Right lobe of liver (tissue), 6 donors: ENCODE measurements around the gene CELSR1. TPM values are rescaled to one million over a fixed set of nuclear protein-coding genes. Genes with fewer than 3 reads are reported as not detected.

Experiments
- ATAC-seq, 4 donors: fragments of 200-7000 bp; cut with Tn5 transposase; one replicate each; pipeline ENCODE4 v1.9.1; 2020; ENCODE audit warnings: mild to moderate bottlenecking in 4 of 4, moderate library complexity in 4 of 4
- DNase-seq, 3 donors: peaks; one replicate each; pipeline ENCODE4 v3.0.0-alpha.2; 2020
- H3K27ac ChIP-seq, 3 donors: fragments of 200-600 bp; one replicate each; pipeline ENCODE4 v1.8.0; 2022
- H3K27me3 ChIP-seq, 2 donors: fragments of 200-600 bp; one replicate each; pipeline ENCODE4 v1.8.0; 2022
- H3K36me3 ChIP-seq, 4 donors: fragments of 200-600 bp; sonication (generic) in 1 of 4; one replicate each; pipeline versions ENCODE4 v1.5.1 to v1.8.0; 2017 to 2022; ENCODE audit warnings: control low read depth in 1 of 4
- H3K4me1 ChIP-seq, 4 donors: fragments of 200-600 bp; sonication (generic) in 1 of 4; one replicate each; pipeline versions ENCODE4 v1.5.1 to v1.8.0; 2017 to 2022; ENCODE audit warnings: control low read depth in 1 of 4
- H3K4me3 ChIP-seq, 3 donors: fragments of 200-600 bp; one replicate each; pipeline ENCODE4 v1.8.0; 2022
- H3K9me3 ChIP-seq, 4 donors: fragments of 200-600 bp; sonication (generic) in 1 of 4; one replicate each; pipeline versions ENCODE4 v1.5.1 to v1.8.0; 2017 to 2022; ENCODE audit warnings: control low read depth in 1 of 4
- POLR2A ChIP-seq: fragments of 450-650 bp; IDR thresholded peaks from one replicate; pipeline ENCODE4 v1.6.1; 2017; ENCODE audit warnings: antibody characterized with exemption, mild to moderate bottlenecking
- WGBS: methylation state at CpG from one replicate; pipeline ENCODE4 v1.1.6; 2018; ENCODE audit warnings: low coverage, low lambda C conversion rate; ENCODE audit not compliant: insufficient coverage; ENCODE audit errors: missing lambda C conversion rate; 5-methylcytosine and 5-hydroxymethylcytosine counted together
- intact Hi-C, 2 donors: fragments of 100-400 bp; cut with DNase I; formaldehyde crosslinking; loops; one replicate each; pipeline versions ENCODE4 v1.11.2 to v1.14.1; 2022
- total RNA-seq, 6 experiments: library from RNA; depleted of rRNA in 2 of 6; stranded (reverse); fragments of >200 nt in 2 of 6; fragmentation: NEBNext Ultra II Directional in 3 of 6; extraction: Animal tissue kit (Norgen Biotek cat#: 25700) in 3 of 6; gene quantifications; one replicate each; pipeline versions ENCODE4 v1.1.0 to v1.2.4, GENCODE V29; 2016 to 2023
- TF ChIP-seq, protein P1 (sequence below), 4 donors: fragments of 200-600 bp in 3 of 4; fragments of 450-650 bp in 1 of 4; IDR thresholded peaks; one replicate each; pipeline versions ENCODE4 v1.5.1 to v1.8.0; 2016 to 2022; ENCODE audit warnings: antibody characterized with exemption in 4 of 4, mild to moderate bottlenecking in 2 of 4
- donor health status: DM: no; HTN: yes; CAD: no.
- donor health status: DM: no; HTN: no; CAD: no.
- donor health status: DM: no; HTN: no; CAD: no.
- donor health status: DM: no; HTN: yes; CAD: no.
- donor health status: DM: no; HTN: yes; CAD: no.

The CELSR1 gene
- total RNA-seq, 6 experiments from 2014 or later: 2.9 to 8.2 (median 5.0) TPM

DNA sequence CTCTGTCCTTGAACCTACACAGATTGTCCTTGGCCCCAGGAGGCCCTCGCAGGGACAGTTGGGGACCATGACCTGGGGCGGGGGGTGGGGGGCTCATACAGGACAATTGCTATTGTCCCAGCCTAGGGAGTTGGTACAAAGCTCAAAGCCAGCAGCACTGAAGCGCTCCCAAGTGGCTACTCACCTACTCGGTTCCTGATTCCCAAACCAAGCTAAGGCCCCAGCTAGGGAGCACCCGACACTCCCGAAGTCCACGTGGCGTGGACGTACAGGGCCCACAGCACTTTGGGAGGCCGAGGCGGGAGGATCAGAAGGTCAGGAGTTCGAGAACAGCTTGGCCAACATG is 80.6 kb downstream of the CELSR1 start:
- 70% methylated on average over 4 of the region's 12 CpGs for WGBS
- TF ChIP-seq POLR2A: no peak

DNA sequence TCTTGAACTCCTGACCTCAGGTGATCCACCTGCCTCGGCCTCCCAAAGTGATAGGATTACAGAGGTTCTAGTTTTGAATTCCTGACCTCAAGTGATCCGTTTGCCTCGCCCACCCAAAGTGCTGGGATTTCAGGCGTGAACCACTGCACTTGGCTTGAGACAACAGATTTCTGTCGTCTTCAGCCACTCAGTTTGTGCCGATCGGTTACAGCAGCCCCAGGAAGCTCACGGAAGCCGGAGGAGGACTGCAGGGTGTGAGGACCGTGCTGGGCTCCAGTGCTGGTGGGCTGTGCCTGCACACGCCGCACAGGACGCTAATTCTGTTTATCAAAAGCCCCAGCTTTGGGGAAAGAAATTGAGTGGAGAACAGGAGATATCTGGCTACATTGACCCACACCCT is 82.0 kb downstream of the CELSR1 start:
- ATAC-seq: no peak
- WGBS: 86% methylated on average over 9 of the region's 13 CpGs
- DNase-seq: no peak
- no peaks in the 10 kb centered on the region for H3K36me3 ChIP-seq
- intact Hi-C loops: no loop called here
- H3K4me3 ChIP-seq: no peak overlapping the region
- H3K4me1 ChIP-seq: peaks cover 0 to 12% (median 3%) of the 10 kb centered on the region in 4 donors
- TF ChIP-seq, protein P1, sequence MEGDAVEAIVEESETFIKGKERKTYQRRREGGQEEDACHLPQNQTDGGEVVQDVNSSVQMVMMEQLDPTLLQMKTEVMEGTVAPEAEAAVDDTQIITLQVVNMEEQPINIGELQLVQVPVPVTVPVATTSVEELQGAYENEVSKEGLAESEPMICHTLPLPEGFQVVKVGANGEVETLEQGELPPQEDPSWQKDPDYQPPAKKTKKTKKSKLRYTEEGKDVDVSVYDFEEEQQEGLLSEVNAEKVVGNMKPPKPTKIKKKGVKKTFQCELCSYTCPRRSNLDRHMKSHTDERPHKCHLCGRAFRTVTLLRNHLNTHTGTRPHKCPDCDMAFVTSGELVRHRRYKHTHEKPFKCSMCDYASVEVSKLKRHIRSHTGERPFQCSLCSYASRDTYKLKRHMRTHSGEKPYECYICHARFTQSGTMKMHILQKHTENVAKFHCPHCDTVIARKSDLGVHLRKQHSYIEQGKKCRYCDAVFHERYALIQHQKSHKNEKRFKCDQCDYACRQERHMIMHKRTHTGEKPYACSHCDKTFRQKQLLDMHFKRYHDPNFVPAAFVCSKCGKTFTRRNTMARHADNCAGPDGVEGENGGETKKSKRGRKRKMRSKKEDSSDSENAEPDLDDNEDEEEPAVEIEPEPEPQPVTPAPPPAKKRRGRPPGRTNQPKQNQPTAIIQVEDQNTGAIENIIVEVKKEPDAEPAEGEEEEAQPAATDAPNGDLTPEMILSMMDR (IDR thresholded peaks at IDR 0.05): no peak
- no peak for TF ChIP-seq POLR2A
- no peak overlapping the region for H3K27ac ChIP-seq
- no peaks in the 10 kb centered on the region for H3K27me3 ChIP-seq
- no peaks in the 10 kb centered on the region for H3K9me3 ChIP-seq

More for the DNA sequence above, 80.6 kb downstream of the CELSR1 start:
- ATAC-seq (no peak), DNase-seq (no peak)
- Histone ChIP-seq H3K9me3 (no peaks in the 10 kb centered on the region), H3K27me3 (no peaks in the 10 kb centered on the region), H3K36me3 (no peaks in the 10 kb centered on the region), H3K27ac (no peak overlapping the region), H3K4me1 (peaks cover 0 to 12% (median 3%) of the 10 kb centered on the region in 4 donors), H3K4me3 (no peak overlapping the region)
- intact Hi-C loops: no loop called here

DNA sequence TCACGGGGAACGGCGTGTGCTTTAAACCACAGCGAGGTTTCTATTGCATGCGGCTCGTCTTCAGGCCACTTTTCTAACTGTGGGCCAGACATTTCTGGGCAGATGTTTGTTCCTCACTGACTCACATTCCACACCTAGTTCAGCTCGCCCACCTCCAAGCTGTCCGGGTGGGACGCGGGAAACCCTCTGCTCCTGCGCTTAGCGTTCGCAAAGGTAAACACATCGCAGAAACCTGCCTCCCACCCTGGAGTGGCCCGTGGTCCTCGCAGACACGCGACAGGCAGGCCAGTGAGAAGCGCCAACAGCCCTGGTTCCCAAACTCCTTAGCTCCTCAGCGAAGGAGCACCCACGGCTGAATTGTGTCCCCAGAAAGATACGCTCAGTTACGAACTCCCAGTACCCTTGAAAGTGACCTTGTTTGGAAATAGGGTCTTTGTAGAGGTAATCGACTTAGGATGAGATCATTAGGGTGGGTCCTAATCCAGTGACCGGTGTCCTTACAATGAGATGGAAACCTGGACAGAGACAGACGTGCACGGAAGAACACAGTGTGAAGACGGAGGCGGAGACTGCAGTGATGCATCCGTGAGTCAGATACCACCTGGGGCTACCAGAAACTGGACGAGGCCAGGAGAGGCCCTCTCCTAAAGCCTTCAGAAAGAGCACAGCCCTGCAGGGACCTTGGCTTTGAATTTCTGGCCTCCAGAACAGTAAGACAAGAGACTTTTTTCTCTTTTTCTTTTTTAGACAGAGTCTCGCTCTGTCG is 82.7 kb downstream of the CELSR1 start:
- H3K9me3 ChIP-seq: no peaks in the 10 kb centered on the region
- H3K27ac ChIP-seq: no peak overlapping the region
- ATAC-seq (no peak), DNase-seq (no peak)
- intact Hi-C loops: no loop called here
- no peaks in the 10 kb centered on the region for H3K36me3 ChIP-seq
- H3K4me3 ChIP-seq: no peak overlapping the region
- 80% methylated on average over 10 of the region's 33 CpGs for WGBS
- H3K4me1 ChIP-seq: peaks cover 0 to 12% (median 3%) of the 10 kb centered on the region in 4 donors
- no peaks in the 10 kb centered on the region for H3K27me3 ChIP-seq
- no peak for TF ChIP-seq POLR2A
- TF ChIP-seq, protein P1 (IDR thresholded peaks at IDR 0.05): no peak

DNA sequence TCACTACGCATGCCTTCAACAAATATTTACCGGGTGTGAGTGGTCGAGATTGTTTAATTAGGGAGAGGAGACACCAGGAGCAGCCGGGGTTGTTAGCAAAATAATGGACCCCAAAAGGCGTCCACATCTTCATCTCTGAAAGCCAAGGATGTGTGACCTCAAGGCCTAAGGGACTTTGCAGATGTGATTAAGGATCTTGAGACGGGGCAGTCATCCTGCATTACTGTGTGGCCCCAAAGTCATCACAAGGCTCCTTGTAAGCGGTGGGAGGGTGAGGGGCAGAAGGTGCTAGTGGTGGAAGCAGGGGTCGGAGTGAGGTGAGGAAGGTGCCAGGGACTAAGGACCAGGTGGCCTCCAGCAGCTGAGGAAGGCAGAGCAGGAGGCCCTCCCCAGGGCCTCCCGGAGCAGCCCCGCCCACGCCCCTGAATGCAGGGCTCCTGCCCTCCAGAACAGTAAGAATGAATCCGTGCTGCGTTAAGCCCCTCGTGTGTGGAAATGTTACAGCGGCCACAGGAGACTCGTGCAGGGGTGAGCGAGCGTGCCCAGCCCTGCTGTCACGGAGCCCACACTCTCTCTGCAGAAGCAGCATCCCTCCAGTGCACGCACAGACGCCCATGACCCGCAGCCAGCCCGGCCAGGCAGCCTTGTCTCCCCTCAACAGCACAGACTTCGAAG is 83.5 kb downstream of the CELSR1 start:
- no peak overlapping the region for H3K4me3 ChIP-seq
- TF ChIP-seq, protein P1 (IDR thresholded peaks at IDR 0.05): no peak
- TF ChIP-seq POLR2A: no peak
- no peaks in the 10 kb centered on the region for H3K9me3 ChIP-seq
- no peaks in the 10 kb centered on the region for H3K36me3 ChIP-seq
- no peak overlapping the region for H3K27ac ChIP-seq
- whole genome bisulfite sequencing: 59% methylated on average over 8 of the region's 24 CpGs
- intact Hi-C loops: no loop called here
- DNase-seq (no peak), ATAC-seq (no peak)
- H3K4me1 ChIP-seq: peaks cover 0 to 12% (median 3%) of the 10 kb centered on the region in 4 donors
- no peaks in the 10 kb centered on the region for H3K27me3 ChIP-seq
